Measurements from ENCODE around the gene SH3RF1.

DNA sequence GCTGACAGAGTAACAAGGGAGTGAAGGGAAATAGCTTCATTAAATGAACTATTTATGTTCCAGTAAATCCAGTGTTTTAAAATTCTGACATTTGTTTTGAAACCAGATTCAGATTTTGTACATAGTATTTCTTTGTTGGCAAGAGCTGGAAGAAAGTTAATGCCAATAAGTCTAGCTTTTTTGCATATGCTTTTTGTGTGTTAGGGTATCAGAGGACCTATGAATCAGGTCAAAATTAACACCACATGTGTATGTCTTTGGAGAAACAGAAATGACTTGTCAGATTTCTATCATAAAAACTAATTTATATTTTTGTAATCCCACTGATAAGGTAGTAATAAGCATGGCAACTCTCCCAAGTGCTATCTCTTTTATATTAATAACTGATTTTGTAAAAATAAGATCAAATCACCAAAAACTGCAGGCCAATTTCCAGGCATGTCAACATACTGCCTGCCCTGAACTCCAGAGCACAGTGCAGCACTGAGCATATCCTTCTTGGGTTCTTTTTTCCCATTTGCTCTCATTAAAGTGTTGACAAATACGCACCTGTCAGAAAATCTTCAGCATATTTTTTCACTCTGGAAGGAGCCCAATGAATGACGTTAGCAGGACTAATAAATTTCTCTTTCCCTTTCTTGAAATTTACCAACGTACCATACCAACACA, 65.5 kb downstream of the SH3RF1 start:
- TF ChIP-seq, protein P1, sequence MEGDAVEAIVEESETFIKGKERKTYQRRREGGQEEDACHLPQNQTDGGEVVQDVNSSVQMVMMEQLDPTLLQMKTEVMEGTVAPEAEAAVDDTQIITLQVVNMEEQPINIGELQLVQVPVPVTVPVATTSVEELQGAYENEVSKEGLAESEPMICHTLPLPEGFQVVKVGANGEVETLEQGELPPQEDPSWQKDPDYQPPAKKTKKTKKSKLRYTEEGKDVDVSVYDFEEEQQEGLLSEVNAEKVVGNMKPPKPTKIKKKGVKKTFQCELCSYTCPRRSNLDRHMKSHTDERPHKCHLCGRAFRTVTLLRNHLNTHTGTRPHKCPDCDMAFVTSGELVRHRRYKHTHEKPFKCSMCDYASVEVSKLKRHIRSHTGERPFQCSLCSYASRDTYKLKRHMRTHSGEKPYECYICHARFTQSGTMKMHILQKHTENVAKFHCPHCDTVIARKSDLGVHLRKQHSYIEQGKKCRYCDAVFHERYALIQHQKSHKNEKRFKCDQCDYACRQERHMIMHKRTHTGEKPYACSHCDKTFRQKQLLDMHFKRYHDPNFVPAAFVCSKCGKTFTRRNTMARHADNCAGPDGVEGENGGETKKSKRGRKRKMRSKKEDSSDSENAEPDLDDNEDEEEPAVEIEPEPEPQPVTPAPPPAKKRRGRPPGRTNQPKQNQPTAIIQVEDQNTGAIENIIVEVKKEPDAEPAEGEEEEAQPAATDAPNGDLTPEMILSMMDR (IDR thresholded peaks at IDR 0.05; ENCODE audit: low read depth, low read length, poor library complexity, severe bottlenecking), result no peak
- TF ChIP-seq EZH2phosphoT487 (IDR thresholded peaks at IDR 0.05; ENCODE audit: borderline replicate concordance, low read length), result no peak

Data from DOHH2 (cell line).